Measurements from ENCODE around the gene FHIT.

FHIT gene

DNA sequence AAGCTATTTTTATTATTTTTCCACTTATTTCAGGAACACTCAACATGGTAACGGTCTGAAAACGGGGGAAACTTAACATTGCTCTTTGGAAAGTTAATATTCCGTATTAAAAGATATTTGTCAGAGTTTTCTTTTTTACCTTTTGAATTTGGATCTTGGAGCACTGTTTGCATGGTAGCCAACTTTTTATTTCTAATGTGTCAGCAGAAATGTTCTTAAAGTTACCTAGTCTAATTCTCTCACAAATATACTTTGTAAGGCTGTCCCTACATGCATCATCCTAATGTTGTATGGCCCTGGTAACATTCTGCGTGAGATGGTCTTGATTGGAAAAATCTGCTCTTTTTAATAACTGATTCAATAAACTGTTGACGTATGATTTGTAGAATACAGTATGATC lies 719.5 kb downstream of the FHIT start:
- DNase-seq: no peak

DNA sequence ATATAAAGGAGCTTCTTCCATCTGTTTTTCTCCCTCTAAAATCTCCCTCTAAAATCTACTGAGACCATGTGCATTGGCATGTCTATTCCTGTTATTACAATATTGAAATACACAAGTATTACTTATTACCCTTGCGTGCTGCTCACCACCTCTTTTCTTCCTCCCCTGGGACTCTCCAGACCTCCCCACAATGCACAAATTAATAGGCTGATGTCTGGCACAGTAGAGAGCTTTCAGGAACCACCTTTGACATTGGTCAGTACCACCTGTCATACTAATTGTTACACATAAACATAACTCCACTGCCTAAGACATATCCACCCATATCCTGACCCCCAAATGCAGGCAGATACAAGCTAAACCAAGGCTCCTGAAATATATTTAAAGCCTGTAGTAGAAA lies 722.6 kb downstream of the FHIT start:
- no peak for DNase-seq

DNA sequence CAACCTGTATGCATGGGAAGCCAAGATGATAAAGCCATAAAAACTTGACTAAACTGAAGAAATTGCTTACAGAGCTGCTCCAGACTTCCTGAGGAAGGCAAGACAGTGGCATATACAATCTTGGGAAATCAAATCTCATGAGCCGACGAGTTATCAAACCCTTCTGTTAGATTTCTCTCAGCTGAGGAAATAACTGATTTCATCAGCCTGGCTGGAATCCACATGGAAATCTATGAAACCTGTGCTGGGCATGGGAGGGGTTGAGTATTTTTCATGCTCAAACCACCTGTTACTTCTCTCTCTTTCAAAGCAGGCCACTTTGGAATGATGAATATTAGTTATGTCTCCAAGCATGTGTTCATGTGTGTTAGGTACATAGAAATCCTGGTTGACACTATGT lies 727.7 kb downstream of the FHIT start:
- DNase-seq: no peak

DNA sequence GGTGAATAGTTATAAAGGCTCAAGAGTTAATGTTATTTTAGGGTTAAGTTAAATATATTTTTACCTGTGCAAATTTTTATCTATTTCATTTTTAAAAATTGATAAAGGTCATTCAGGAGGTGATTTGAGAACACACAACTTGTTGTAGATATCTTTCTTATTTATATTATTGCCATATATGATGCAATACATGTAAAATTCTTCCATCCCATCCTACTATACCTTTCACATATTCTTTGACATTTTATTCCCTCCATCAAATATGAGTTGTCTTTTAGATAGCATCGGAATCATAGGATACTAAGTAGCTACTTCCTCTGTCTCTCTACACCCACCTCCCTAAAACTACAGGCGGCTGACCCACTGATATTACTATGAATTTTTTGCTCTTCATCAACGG lies 734.1 kb downstream of the FHIT start:
- no peak for DNase-seq

- DNase-seq: no peak
These were observed 736.4 kb downstream of the FHIT start for GRCh38 chr3:60514866-60515265.

- no peak for DNase-seq
These were observed 737.1 kb downstream of the FHIT start for GRCh38 chr3:60514085-60514649.

- DNase-seq: no peak
These were observed 738.0 kb downstream of the FHIT start for GRCh38 chr3:60513241-60513640.

GRCh38 chr3:60512506-60512905 lies 738.7 kb downstream of the FHIT start:
- no peak for DNase-seq

- DNase-seq: no peak
These were observed 741.8 kb downstream of the FHIT start for GRCh38 chr3:60509471-60509870.

- DNase-seq: no peak
These were observed 746.3 kb downstream of the FHIT start for GRCh38 chr3:60504827-60505457.

- no peak for DNase-seq
These were observed 749.9 kb downstream of the FHIT start for GRCh38 chr3:60501314-60501713.

DNA sequence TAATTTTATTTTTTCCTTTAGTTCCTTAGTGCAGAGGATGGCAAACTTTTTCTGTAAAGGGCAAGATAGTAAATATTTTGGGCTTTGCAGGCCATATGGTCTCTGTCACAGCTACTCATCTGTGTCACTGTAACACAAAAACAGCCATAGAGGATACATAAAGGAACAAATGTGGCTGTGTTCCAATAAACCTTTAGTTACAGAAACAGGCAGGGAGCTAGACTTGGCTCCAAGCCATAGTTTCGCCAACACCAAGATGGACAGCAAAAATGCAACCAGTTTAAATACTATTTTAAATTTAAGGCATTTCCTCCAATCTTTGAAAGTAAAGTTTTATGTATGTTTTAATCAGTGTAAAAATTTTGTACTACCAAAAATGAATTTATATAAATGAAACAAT lies 753.4 kb downstream of the FHIT start:
- DNase-seq: no peak

GRCh38 chr3:60490992-60491391 lies 760.3 kb downstream of the FHIT start:
- DNase-seq: no peak

- DNase-seq: no peak
These were observed 776.2 kb downstream of the FHIT start for GRCh38 chr3:60475096-60475495.

GRCh38 chr3:60469481-60469880 lies 781.8 kb downstream of the FHIT start:
- no peak for DNase-seq

DNA sequence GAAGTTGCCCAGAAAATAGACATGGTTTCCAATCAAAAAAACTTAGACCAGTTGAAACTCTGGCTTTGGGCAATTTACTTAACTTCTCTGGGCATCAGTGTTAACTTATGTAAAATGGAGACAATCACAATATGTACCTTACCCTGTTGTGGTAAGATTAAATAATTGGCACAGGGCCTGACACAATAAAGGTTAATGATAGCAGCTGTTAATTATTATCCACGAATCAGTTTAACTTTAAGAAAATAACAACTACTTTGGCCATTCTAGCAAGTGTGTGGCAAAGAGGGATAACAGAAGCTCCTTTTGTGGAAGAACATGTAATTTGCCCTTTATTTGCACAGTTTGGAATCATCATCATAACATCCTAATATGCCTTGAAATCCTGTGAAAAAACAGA lies 787.6 kb downstream of the FHIT start:
- DNase-seq: no peak

DNA sequence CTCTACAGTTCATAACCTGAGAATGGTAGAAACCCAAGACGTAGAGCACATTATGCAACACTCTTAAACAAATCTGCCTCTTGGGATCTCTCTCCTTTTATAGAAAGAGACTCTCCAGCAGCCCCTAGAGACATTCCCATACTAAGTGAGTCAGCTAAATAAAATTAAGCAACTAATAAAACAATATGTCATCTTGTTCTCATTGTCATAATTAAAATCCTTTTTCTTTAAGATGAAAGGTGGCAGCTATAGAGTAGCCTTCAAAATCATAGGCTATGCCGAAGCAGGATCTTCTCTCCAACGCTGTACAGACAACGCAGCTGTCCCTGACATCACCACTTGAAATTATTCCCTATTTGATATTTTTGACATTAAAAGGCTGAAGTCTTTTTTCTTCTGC lies 790.0 kb downstream of the FHIT start:
- DNase-seq: no peak

DNA sequence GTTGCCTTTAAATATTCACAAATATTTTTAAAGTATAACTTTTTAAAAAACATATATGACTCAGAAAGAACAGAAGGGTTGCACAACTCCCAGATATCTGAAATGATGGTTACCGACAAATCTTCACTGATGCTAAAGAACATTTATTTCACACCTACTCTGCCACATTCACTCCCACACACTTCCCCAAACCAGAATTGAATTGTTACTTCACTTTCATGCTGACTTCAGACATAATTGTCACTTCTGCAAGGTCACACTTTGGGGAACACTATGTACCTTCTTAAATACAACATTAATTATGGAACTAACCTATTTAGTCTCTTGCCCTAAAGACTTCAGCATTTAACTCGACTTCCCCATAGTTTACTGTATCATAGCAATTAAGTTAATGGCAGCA lies 795.1 kb downstream of the FHIT start:
- no peak for DNase-seq

DNA sequence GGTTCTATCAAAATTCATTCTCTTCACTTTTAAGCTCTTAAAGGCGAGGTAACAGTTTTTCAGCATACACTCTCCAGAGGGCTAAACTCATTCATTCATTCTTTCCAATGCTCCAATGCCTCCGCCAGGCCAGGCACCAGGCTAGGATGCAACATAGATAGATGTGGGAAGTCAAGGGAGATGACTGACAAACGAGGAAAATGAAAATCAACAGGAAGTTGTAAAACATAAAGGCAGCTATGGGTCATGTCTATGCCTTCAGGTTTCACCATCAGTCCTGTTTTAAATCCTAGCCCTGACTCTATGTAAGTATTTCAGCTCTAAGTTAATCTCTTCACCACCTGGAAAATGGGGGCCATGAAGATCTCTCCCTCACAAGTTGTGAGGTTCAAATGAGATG lies 797.9 kb downstream of the FHIT start:
- no peak for DNase-seq

DNA sequence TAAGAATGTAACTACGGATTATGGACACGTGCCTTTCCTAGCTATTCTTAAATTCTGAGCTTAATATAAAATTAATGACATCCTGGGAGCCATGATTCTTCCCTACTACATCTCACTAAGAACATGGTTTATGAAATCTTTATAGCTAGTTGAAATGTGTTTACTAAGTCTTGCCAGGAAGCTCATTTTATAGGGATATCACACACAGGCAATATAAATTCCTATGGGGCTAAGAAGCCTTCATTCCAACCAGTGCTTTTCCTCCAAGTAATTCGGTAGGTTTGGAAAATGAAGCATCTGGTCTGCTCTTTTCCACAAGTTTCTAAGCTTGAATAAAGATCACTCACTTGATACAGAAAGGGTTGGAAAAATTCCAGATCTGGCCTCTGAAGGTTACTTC lies 802.6 kb downstream of the FHIT start:
- no peak for DNase-seq

- no peak for DNase-seq
These were observed 805.8 kb downstream of the FHIT start for GRCh38 chr3:60445446-60445845.

DNA sequence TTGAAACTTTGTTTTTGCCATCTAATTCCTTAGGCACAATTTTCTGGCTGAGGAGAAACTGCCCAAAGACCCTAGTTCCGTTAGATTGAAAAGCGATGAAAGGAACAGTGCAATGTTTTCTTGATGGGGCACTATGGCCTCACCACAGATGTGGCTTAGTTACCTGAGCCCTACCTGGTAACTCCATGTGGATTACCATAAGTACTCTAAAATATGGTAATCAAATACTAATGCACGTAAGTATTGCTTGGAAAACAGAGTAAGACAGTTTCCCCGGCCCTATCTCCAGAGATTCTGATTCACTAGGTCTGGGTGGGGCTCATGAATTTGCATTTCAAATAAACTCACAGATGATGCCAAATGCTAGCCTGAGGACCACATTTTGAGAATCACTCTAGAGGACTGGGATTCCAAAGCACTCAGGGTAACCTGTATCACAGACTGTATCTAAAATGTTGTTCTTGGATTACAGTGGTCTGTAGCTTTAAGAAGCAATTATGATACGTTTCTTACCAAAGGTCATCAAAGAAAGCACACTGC lies 806.3 kb downstream of the FHIT start:
- DNase-seq: no peak

- no peak for DNase-seq
These were observed 810.4 kb downstream of the FHIT start for GRCh38 chr3:60440869-60441268.

- no peak for DNase-seq
These were observed 815.2 kb downstream of the FHIT start for GRCh38 chr3:60435941-60436650.

Measured in stimulated activated CD4-positive, alpha-beta T cell treated with anti-CD3 and anti-CD28 coated beads, Interleukin-4, amount 100 ng/mL, for 24 hours (primary cell).